ENCODE results near the gene C9orf50. TPM values are rescaled to one million over a fixed set of nuclear protein-coding genes. Genes with fewer than 3 reads are reported as not detected.

Gene C9orf50
- total and polyA plus RNA-seq, 10 donors, result 0.12 to 0.46 (median 0.19) TPM; not detected in 6

GRCh38 chr9:129570450-129571297 is 50.2 kb downstream of the C9orf50 start:
- TF ChIP-seq CTCF (IDR thresholded peaks at IDR 0.05 in 8 of 11, conservative IDR thresholded peaks at IDR 0.05 in 3 of 11) (no peak), POLR2AphosphoS5 (IDR thresholded peaks at IDR 0.05) (no peak), POLR2A (IDR thresholded peaks at IDR 0.05) (no peak)
- Histone ChIP-seq H3K27ac (peak overlapping the region in 7 of 8 donors; percentile 8 to 76 (median 53)), H3K4me3 (no peak overlapping the region), H3K36me3 (no peaks in the 10 kb centered on the region), H3K4me1 (peaks cover 0 to 50% (median 35%) of the 10 kb centered on the region in 6 donors), H3K27me3 (replicated peaks in 1 of 7) (peaks cover 0 to 42% (median 19%) of the 10 kb centered on the region in 7 donors), H3K9me3 (peaks cover 0 to 5% (median 0%) of the 10 kb centered on the region in 8 donors)
- no peak for DNase-seq
- intact Hi-C loops (cut with DNase I; ENCODE audit: low total_unique reads), result no loop called here
- WGBS, 5 donors, result 45 to 62% (median 50%) methylated on average over 14 of the region's 14 CpGs

- no peak for DNase-seq
- no peaks in the 10 kb centered on the region for H3K36me3 ChIP-seq
- WGBS, 5 donors, result 57 to 70% (median 63%) methylated on average over 8 to 9 of the region's 9 CpGs
- intact Hi-C loops (cut with DNase I; ENCODE audit: low total_unique reads), result no loop called here
- peak overlapping the region in 6 of 8 donors; percentile 18 to 68 (median 30) for H3K4me3 ChIP-seq
- peak overlapping the region in 7 of 8 donors; percentile 45 to 76 (median 63) for H3K27ac ChIP-seq
- peaks cover 0 to 42% (median 19%) of the 10 kb centered on the region in 7 donors for H3K27me3 ChIP-seq (replicated peaks in 1 of 7)
- H3K4me1 ChIP-seq, result peaks cover 0 to 43% (median 35%) of the 10 kb centered on the region in 6 donors
- H3K9me3 ChIP-seq, result peaks cover 0 to 5% (median 0%) of the 10 kb centered on the region in 8 donors
- TF ChIP-seq CTCF (IDR thresholded peaks at IDR 0.05 in 8 of 11, conservative IDR thresholded peaks at IDR 0.05 in 3 of 11), result peak in 6 of 11 experiments; percentile 17 to 42 (median 26)
- no peak for TF ChIP-seq POLR2A (IDR thresholded peaks at IDR 0.05)
- TF ChIP-seq POLR2AphosphoS5 (IDR thresholded peaks at IDR 0.05), result no peak
These were observed 51.1 kb downstream of the C9orf50 start for GRCh38 chr9:129569502-129570449.

- peaks cover 0 to 42% (median 19%) of the 10 kb centered on the region in 7 donors for H3K27me3 ChIP-seq (replicated peaks in 1 of 7)
- peaks cover 0 to 2% (median 0%) of the 10 kb centered on the region in 8 donors for H3K9me3 ChIP-seq
- H3K4me3 ChIP-seq, result peak overlapping the region; percentile 18 to 68 (median 28)
- no peaks in the 10 kb centered on the region for H3K36me3 ChIP-seq
- WGBS, 5 donors, result 4 to 8% (median 4%) methylated on average over 21 to 92 of the region's 92 CpGs
- H3K27ac ChIP-seq, result peak overlapping the region in 7 of 8 donors; percentile 45 to 76 (median 63)
- TF ChIP-seq POLR2A (IDR thresholded peaks at IDR 0.05) (no peak), POLR2AphosphoS5 (IDR thresholded peaks at IDR 0.05) (peak in 1 of 3 donors; percentile 45), CTCF (IDR thresholded peaks at IDR 0.05 in 8 of 11, conservative IDR thresholded peaks at IDR 0.05 in 3 of 11) (peak in 2 of 11 experiments; percentile 9 to 12)
- no peak for DNase-seq
- intact Hi-C loops (cut with DNase I; ENCODE audit: low total_unique reads), result no loop called here
- H3K4me1 ChIP-seq, result peaks cover 0 to 43% (median 35%) of the 10 kb centered on the region in 6 donors
These were observed 52.1 kb downstream of the C9orf50 start for GRCh38 chr9:129568560-129569501.

All from spleen (tissue), 11 donors.